ENCODE data around the gene SDK1.
"Not testable (repeated sequence)": the region's sequence is repeated elsewhere in the genome, so short reads cannot be mapped to it uniquely, and the experiment has no call there.

The SDK1 gene

GRCh38 chr7:3937146-3937545 lies 636.1 kb downstream of the SDK1 start:
- no peak for DNase-seq

DNA sequence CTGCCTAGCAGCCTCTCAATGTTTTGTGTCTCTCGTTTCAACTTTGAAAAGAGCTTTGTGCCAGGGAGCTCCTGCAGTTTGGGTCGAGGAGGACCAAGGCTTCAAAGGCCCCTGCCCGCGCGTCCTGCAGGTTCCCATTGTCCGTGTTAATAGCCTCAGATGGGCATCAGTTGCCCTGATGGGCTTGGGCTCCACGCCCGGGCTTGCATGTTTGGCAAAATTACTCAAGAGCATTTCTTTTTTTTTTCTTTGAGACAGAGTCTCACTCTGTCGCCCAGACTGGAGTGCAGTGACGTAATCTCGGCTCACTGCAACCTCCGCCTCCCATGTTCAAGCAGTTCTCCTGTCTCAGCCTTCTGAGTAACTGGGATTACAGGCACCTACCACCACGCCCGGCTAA lies 636.6 kb downstream of the SDK1 start:
- no peak for DNase-seq

DNA sequence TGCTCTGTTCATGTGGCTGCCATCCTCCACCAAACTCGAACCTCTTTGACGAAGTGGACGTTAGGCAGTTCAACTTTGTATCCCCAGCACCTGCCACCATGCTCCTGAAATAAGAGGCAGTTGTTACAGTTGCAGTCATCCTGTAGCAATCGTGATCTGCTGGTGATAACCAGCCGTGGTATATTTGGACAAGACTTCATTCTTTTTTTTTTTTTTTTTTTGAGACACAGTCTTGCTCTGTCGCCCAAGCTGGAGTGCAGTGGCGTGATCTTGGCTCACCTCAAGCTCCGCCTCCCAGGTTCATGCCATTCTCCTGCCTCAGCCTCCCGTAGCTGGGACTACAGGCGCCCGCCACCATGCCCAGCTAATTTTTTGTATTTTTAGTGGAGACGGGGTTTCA lies 640.7 kb downstream of the SDK1 start:
- DNase-seq, result not testable (repeated sequence)

- no peak for DNase-seq
These were observed 641.2 kb downstream of the SDK1 start for GRCh38 chr7:3942276-3942675.

GRCh38 chr7:3942816-3943745 lies 642.0 kb downstream of the SDK1 start:
- DNase-seq, result peak; percentile 18

- DNase-seq, result peak; percentile 58
These were observed 642.9 kb downstream of the SDK1 start for GRCh38 chr7:3943779-3944520.

DNA sequence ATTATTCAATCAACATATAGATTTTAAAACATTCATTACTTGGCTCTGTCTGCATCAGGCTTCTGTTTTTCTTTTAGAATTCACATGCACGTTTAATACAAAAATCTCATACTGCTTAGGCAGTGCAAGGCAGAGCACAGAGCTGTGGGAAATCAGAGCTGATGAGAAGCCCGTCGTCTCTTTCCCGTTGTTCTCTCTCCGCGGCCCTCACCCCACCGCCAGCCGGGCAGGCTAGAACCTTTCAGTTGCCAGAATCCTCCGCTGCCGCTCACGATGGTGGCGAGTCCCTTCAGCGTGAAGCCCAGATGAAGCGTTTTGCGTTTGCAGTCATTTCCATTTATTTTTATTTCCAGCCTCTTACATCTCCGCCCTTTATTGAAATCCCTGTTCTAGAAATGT lies 648.2 kb downstream of the SDK1 start:
- DNase-seq, result no peak

DNA sequence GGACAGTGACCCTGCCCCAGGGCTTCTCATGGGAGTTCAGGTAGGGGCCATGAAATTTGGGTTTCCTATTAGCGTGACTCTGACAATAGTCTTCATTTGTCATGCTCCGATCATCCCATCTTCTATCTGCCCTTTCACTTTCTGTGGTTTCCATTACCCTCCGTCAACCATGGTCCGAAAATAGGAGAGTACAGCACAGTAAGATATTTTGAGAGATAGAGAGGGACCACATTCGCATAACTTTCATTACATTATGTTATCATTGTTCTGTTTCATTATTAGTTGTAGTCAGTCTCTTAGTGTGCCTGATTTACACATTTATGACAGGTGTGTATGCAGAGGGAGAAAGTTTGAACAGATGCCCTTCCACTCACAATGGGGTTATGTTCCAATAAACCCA lies 649.2 kb downstream of the SDK1 start:
- no peak for DNase-seq

DNA sequence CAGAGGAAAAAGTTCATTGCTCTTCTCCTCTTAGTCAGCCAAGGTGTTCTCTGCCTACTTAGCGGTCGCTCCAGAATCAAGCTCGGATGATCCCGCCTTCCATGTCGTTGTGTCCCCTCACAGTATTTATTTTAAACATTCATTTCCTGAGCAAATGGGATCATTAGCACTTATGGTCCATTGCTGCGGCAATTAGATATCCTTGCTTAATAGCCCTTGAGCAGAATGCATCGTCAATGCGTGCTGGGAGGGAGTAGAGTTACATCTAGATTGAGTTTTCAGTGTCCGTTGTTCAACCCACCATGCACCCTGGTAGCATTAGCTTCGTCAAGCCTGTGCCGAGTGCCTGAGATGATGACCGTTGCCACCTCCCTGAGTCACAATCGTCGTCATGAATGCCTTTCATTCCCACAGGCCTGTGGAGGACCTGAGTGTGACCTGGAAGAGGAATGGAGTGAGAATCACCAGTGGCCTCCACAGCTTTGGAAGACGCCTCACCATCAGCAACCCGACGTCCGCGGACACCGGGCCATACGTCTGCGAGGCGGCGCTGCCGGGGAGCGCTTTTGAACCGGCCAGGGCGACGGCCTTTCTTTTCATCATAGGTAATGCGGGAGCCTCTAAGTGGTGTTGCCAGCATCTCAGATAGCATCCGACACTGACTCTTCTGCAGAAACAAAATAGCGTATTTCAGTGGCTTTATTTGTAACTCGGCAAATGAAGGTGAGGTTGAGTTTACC lies 650.4 kb downstream of the SDK1 start:
- DNase-seq, result no peak

DNA sequence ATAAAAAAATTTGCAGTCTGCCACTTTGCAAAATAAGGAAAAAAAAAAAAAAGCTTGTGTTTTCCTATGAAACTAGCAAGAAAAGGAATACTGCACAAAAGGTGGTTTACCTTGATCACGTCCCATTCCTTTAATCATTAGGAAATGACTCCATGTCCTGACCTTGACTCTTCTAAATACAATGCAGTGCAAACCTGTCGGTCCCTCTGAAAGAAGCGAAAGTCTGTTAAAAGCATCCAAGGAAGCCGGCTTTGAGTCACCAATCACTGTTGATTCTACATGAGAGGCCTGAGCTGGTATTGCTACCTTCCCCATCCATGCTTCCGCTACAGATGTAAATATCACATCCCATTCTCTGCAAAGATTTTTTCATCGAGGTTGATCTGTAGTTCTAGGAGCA lies 652.1 kb downstream of the SDK1 start:
- no peak for DNase-seq

DNA sequence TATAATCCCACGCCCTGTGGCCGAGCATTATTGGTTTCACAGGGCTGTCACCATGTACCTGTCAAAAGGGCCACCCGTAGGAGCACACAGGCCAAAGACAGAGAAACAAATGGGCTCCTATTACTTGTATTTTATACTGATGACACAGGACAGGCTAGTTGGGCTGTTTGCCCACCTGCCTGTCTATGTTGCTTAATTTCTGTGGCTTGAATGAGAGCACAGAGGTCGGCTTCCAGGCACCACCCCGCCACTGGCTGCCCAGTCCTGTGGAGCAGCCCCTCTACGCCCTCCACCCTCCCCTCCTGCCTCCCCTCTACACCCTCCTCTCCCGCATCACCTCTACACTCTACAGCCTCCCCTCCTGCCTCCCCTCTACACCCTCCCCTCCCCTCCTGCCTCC lies 652.9 kb downstream of the SDK1 start:
- DNase-seq, result no peak

GRCh38 chr7:3955026-3955425 lies 654.0 kb downstream of the SDK1 start:
- DNase-seq, result no peak

- peak; percentile 37 for DNase-seq
These were observed 655.0 kb downstream of the SDK1 start for GRCh38 chr7:3955751-3956696.

DNA sequence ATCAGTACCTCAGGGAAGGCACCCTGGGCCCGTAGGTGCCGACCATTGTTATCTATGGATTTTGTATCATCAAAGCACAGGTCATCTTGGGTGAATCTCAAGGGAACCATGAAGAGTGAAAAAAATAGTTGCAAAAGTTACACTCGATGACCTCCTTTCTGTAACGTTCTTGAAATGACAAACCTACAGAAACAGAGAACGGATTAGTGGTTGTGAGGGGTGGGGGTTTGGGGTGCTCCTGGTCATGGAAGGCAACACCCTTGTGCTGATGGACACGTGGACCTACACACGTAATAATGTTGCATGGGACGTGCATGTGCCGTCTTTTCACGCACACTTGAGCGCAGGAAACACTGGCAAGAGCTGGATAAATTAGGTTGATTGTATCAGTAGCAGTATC lies 655.9 kb downstream of the SDK1 start:
- DNase-seq, result no peak

- no peak for DNase-seq
These were observed 656.5 kb downstream of the SDK1 start for GRCh38 chr7:3957472-3958108.

GRCh38 chr7:3958109-3958483 lies 657.0 kb downstream of the SDK1 start:
- DNase-seq, result no peak

DNA sequence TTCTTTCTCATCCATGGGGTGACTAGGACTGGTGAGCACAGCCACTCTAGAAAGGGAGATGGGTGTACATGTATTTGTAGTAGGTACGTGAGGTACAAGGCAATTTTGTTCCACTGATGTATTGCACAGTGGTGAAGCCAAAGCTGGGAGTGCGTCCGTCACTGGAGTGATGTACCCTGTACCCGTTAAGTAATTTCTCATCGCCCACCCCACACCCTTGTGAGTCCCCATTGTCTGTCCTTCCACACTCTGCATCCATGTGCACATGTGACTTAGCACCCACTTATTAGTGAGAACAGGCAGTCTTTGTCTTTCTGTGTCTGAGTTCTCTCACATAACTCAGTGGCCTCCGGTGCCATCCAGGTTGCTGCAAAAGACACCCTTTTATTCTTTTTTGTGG lies 658.3 kb downstream of the SDK1 start:
- DNase-seq, result no peak

DNA sequence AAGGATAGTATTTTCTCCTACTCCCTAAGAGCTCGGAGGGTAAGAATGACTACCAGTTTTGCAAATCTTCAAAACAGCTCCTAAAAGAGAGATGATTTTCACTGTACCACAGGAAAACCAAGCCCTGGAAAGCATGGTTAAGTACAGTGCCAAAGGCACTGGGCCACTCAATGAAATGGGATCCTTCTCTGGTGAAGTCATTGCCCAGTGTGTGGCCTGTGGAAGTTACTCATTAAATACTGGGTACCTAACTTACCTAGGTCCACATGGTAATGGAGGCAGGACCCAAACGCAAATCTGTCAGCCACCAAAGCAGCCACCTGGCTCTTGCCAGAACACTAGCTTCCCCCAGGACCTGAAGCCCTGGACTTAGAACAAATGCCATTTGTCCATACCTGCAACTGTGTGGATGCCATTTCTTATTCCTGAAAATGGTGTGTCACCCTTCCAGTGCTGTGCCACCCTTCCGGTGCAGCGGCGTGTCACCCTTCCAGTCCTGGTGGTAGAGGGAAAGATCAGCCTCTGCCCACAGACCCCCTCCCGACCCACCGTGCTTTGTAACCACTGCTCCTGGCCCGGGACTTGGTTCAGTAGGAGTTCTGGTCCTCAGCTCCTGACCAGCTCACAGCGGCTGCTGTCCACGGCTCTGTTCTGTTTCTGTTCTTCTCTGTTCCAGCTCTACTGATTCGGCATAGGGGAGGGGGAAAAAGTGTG lies 659.2 kb downstream of the SDK1 start:
- no peak for DNase-seq

GRCh38 chr7:3960942-3961341 lies 659.9 kb downstream of the SDK1 start:
- DNase-seq, result no peak

DNA sequence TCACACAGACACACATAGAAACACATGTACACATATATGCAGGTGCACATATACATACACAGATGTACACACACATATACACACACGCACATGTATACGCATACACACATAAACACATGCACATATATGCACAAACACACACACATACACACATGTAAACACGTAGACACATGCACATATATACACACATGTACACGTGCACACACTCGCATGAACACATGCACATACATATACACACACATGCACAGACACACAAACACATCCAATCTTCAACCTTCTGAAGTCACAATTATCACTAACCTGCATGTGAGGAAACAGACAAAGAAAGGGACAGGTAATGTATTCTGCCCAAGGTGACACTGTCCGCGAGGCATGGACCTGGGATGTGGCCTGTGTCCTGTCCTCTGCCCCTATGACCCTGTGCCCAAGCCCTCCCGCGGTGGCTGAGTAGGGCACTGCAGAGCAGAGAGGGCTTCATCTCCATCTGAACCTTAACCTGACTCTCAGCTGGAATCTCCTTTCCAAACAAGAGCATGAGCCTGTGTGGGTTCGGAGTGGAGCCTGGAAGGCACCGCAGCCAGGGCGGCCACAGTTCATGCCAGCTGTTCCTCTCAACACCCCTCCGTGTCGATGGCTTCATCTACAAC lies 660.9 kb downstream of the SDK1 start:
- DNase-seq, result no peak

- DNase-seq, result not testable (repeated sequence)
These were observed 662.7 kb downstream of the SDK1 start for GRCh38 chr7:3963768-3964167.

Measured in NCI-H345 (cell line).